DMS53 treated with DMSO at 0.1 percent for 48 hours (cell line): ENCODE measurements around the gene PRR27.
"Not testable (repeated sequence)": the region's sequence is repeated elsewhere in the genome, so short reads cannot be mapped to it uniquely, and the experiment has no call there.

Experiments
- DNase-seq: peaks from one replicate; lab custom pipeline; 2025; ENCODE audit not compliant: unreplicated experiment; lab: John Stamatoyannopoulos, UW

Gene PRR27

GRCh38 chr4:70196857-70197256, 42.8 kb downstream of the PRR27 start:
- DNase-seq, result no peak

DNA sequence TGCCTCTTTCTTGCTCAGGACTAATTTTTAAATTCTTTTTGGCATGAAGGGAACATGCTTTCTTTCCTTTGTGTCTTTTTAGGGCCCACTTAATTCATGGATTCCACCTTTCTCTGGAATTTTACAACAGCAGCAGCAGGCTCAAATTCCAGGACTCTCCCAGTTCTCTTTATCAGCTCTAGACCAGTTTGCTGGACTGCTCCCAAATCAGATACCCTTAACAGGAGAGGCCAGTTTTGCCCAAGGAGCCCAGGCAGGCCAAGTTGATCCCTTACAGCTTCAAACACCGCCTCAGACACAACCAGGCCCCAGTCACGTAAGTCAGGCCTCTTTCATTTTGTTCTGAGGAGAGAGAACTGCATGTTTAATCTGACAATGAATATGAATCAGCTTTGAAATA, 43.8 kb downstream of the PRR27 start:
- DNase-seq, result no peak

- DNase-seq, result no peak
Observed at GRCh38 chr4:70203601-70204000, 49.6 kb downstream of the PRR27 start.

GRCh38 chr4:70212752-70213151, 58.7 kb downstream of the PRR27 start:
- not testable (repeated sequence) for DNase-seq
